ENCODE results near the gene PODNL1.

GRCh38 chr19:13887517-13887916, 50.7 kb downstream of the PODNL1 start:
- no peak for TF ChIP-seq CTCF (conservative IDR thresholded peaks at IDR 0.05 in 1 of 2, IDR thresholded peaks at IDR 0.05 in 1 of 2; ENCODE audit: low read depth in 1 of 2, low read length in 2 of 2)
- no peak for TF ChIP-seq EZH2 (IDR thresholded peaks at IDR 0.05; ENCODE audit: low read length, missing control alignments)

Data from fibroblast of lung (primary cell).